GM12878 (cell line): ENCODE data around the gene ZDHHC17. TPM values are rescaled to one million over a fixed set of nuclear protein-coding genes. Genes with fewer than 3 reads are reported as not detected.
A peak's percentile ranks its signal among the peaks of the same experiment; 100 is the strongest.

Experiments
- ATAC-seq: fragments of 200-7000 bp; cut with Tn5 transposase; 3 replicates; pipeline ENCODE4 v1.9.1; 2020; ENCODE audit warnings: mild to moderate bottlenecking, moderate library complexity
- BruUV-seq: library from RNA; stranded (reverse); fragments of 400-500 nt; replicated peaks from 2 replicates; lab custom pipeline; 2021; lab: Mats Ljungman, UMichigan
- CTCF ChIA-PET: fragments of 300-600 bp; sonication (Branson Sonifier 250); formaldehyde crosslinking; extraction: SDS; loops from one replicate; lab custom pipeline; 2021; ENCODE audit warnings: inconsistent platforms; lab: Yijun Ruan, JAX
- POLR2A ChIA-PET: fragments of 350-600 bp; formaldehyde crosslinking; extraction: SDS; loops from one replicate; lab custom pipeline; 2021; ENCODE audit warnings: inconsistent platforms; lab: Charles Lee
- RAD21 ChIA-PET: fragments of 300-600 bp; sonication (Branson Sonifier 250); formaldehyde crosslinking; loops from one replicate; lab custom pipeline; 2023; ENCODE audit warnings: antibody characterized with exemption; ENCODE audit not compliant: unreplicated experiment; lab: Charles Lee
- SMC1A ChIA-PET: fragments of 300-600 bp; sonication (Branson Sonifier 250); formaldehyde crosslinking; loops from one replicate; lab custom pipeline; 2023; ENCODE audit not compliant: unreplicated experiment, uncharacterized antibody; lab: Charles Lee
- DNase-seq: peaks from one replicate; pipeline ENCODE4 v3.0.0-alpha.2; 2011; ENCODE audit warnings: low read depth, low spot score
- FAIRE-seq: peaks from 3 replicates; lab custom pipeline; 2011; peaks lifted over from hg19 to GRCh38; lab: Jason Lieb, UNC
- H2AFZ ChIP-seq: 2 replicates; pipeline ENCODE4 v1.6.0; 2011; ENCODE audit warnings: low read depth, low read length, control low read depth; ENCODE audit not compliant: control insufficient read depth
- H3K27ac ChIP-seq: 2 replicates; pipeline ENCODE4 v1.5.1; 2011; ENCODE audit warnings: control low read depth; ENCODE audit not compliant: control insufficient read depth, insufficient read depth
- H3K27me3 ChIP-seq, 2 experiments: replicated peaks in 1 of 2; 2 replicates each; pipeline versions ENCODE4 v1.6.0 to v1.6.1; 2011; ENCODE audit warnings: low read length in 1 of 2; ENCODE audit not compliant: control insufficient read depth in 2 of 2, insufficient read depth in 2 of 2
- H3K36me3 ChIP-seq, 2 experiments: 2 replicates each; pipeline ENCODE4 v1.5.1; 2011; ENCODE audit warnings: low read length in 1 of 2; ENCODE audit not compliant: control insufficient read depth in 2 of 2, insufficient read depth in 2 of 2
- H3K4me1 ChIP-seq: 2 replicates; pipeline ENCODE4 v1.6.1; 2011; ENCODE audit warnings: mild to moderate bottlenecking, low read length, moderate library complexity, mixed read lengths; ENCODE audit not compliant: control insufficient read depth, insufficient read depth
- H3K4me2 ChIP-seq: 2 replicates; pipeline ENCODE4 v1.6.0; 2011; ENCODE audit warnings: control low read depth; ENCODE audit not compliant: control insufficient read depth, insufficient read depth
- H3K4me3 ChIP-seq: fragments of 200-600 bp; sonication (generic); 2 replicates; pipeline ENCODE4 v1.5.1; 2016
- H3K79me2 ChIP-seq: 2 replicates; pipeline ENCODE4 v1.6.0; 2011; ENCODE audit warnings: low read length; ENCODE audit not compliant: control insufficient read depth, insufficient read depth
- H3K9ac ChIP-seq: 2 replicates; pipeline ENCODE4 v1.8.0; 2011; ENCODE audit warnings: low read length, control low read depth, mixed read lengths; ENCODE audit not compliant: control insufficient read depth, insufficient read depth
- H3K9me3 ChIP-seq: replicated peaks from 3 replicates; pipeline ENCODE4 v1.5.1; 2011; ENCODE audit warnings: mild to moderate bottlenecking, low read length; ENCODE audit not compliant: control insufficient read depth, insufficient read depth
- H4K20me1 ChIP-seq: 2 replicates; pipeline ENCODE4 v1.6.0; 2011; ENCODE audit not compliant: control insufficient read depth, insufficient read depth
- CBFB ChIP-seq: IDR thresholded peaks from 2 replicates; pipeline ENCODE4 v1.6.1; 2016; ENCODE audit warnings: antibody characterized with exemption, low read depth
- IKZF2 ChIP-seq, 2 experiments: fragments of 450-650 bp; IDR thresholded peaks; 2 replicates each; pipeline ENCODE4 v1.6.1; 2017; ENCODE audit warnings: mild to moderate bottlenecking in 2 of 2, moderate library complexity in 2 of 2
- MTA3 ChIP-seq: IDR thresholded peaks from 2 replicates; pipeline ENCODE4 v1.6.1; 2012; ENCODE audit warnings: low read length, inconsistent platforms, borderline replicate concordance
- NFXL1 ChIP-seq: fragments of 450-650 bp; IDR thresholded peaks from 2 replicates; pipeline ENCODE4 v1.6.1; 2017; ENCODE audit warnings: antibody characterized with exemption, mild to moderate bottlenecking, borderline replicate concordance
- PAX5 ChIP-seq: IDR thresholded peaks from 2 replicates; pipeline ENCODE4 v1.6.1; 2011; ENCODE audit warnings: low read depth, low read length, borderline replicate concordance
- RAD51 ChIP-seq: fragments of 450-650 bp; IDR thresholded peaks from 2 replicates; pipeline ENCODE4 v1.6.1; 2016; ENCODE audit warnings: moderate library complexity, mild to moderate bottlenecking, inconsistent platforms
- RBBP5 ChIP-seq: fragments of 200-600 bp; sonication (generic); conservative IDR thresholded peaks from 2 replicates; pipeline ENCODE4 v1.6.1; 2016
- RUNX3 ChIP-seq: IDR thresholded peaks from 2 replicates; pipeline ENCODE4 v1.6.1; 2012; ENCODE audit warnings: low read length, inconsistent platforms
- SPI1 ChIP-seq: IDR thresholded peaks from 2 replicates; pipeline ENCODE4 v1.6.1; 2011; ENCODE audit warnings: low read depth, mild to moderate bottlenecking, low read length, moderate library complexity, borderline replicate concordance; ENCODE audit not compliant: insufficient read depth
- TCF7 ChIP-seq: IDR thresholded peaks from 2 replicates; pipeline ENCODE4 v1.6.1; 2014; ENCODE audit warnings: antibody characterized with exemption, borderline replicate concordance
- WGBS: methylation state at CpG from one replicate; pipeline ENCODE4 v1.1.6; 2016; ENCODE audit warnings: low lambda C conversion rate; ENCODE audit not compliant: insufficient replicate concordance, insufficient coverage; ENCODE audit errors: missing lambda C conversion rate; 5-methylcytosine and 5-hydroxymethylcytosine counted together
- in situ Hi-C: fragments of 300-500 bp; cut with MboI; formaldehyde crosslinking; loops from 9 replicates; pipeline ENCODE4 v1.14.3; 2018; ENCODE audit warnings: mixed read lengths
- intact Hi-C: fragments of 100-400 bp; cut with micrococcal nuclease; formaldehyde crosslinking; loops from one replicate; pipeline ENCODE4 v1.14.2; 2022; ENCODE audit not compliant: unreplicated experiment
- polyA plus RNA-seq, 11 experiments: library from polyadenylated mRNA; depleted of rRNA in 4 of 11; unstranded in 6 of 11; stranded (reverse) in 5 of 11; fragments of >200 nt; fragmentation: Nextera tagmentation in 4 of 11; fragmentation: Illumina TruSeq in 1 of 11; extraction: Ambion mirVana in 4 of 11; extraction: Trizol in 1 of 11; gene quantifications; 1 replicate in 1 of 11; 2 replicates in 10 of 11; pipeline versions ENCODE4 v1.2.1 to v1.2.3, GENCODE V29; 2011 to 2016; ENCODE audit warnings: inconsistent platforms in 2 of 11, missing spikeins in 2 of 11, low read depth in 1 of 11
- total RNA-seq, 4 experiments: library from RNA; depleted of rRNA in 3 of 4; stranded (reverse); fragments of >200 nt in 3 of 4; fragmentation: Illumina TruSeq in 1 of 4; extraction: Trizol in 1 of 4; gene quantifications; 2 replicates each; pipeline versions ENCODE4 v1.2.1 to v1.2.3, GENCODE V29; 2013 to 2021
- TF ChIP-seq, protein P1 (sequence below): IDR thresholded peaks from 2 replicates; pipeline ENCODE4 v1.6.1; 2012; ENCODE audit warnings: low read depth, low read length, improper control_type of control experiment

The ZDHHC17 gene
- total and polyA plus RNA-seq, 10 of the 15 experiments (the other 5 are each of a cell fraction or from before 2014, with no cell fraction given), result 4.3 to 50.0 (median 19.3) TPM

DNA sequence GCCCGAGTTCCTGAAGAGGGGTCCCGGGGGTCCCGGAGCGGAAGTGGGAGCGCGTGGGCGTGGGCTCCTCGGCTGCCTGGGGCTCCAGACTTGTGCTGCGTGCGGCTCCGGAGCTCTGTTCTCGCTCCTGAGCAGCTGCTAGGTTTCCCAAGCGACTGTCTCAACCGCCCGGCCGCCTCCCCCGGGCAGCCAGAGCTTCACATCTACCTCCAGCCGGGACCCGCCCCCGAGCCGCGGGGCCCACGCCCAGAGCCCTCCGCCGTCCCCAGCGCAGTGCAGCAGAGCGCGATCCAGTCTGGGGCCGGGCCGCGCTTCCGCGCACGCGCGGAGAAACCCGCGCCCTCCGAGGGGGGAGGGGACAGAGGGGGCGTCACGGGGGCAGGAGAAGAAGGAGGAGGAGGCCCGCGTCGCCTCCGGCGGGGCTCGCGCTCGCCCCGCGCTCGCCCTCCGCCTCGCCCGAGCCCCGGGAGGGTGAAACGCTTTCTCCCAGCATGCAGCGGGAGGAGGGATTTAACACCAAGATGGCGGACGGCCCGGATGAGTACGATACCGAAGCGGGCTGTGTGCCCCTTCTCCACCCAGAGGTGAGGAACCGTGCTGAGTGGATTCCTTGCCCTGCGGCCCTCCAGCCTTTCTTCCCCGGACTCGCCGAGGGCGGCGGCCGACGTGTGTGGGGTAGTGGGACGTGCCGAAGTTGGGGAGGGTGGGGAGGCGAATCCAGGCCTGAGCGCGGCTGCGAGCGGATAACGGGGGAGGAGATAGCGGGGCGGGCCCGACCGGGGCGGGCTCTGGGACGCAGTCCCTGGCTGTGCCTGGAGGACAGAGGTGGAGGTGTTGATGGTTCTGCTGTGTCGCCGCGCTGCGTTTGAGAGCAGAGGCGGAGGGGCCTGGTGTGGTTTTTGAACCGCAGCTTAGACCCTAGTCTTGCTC is at the start of gene ZDHHC17 (continued):
- TF ChIP-seq, protein P1, sequence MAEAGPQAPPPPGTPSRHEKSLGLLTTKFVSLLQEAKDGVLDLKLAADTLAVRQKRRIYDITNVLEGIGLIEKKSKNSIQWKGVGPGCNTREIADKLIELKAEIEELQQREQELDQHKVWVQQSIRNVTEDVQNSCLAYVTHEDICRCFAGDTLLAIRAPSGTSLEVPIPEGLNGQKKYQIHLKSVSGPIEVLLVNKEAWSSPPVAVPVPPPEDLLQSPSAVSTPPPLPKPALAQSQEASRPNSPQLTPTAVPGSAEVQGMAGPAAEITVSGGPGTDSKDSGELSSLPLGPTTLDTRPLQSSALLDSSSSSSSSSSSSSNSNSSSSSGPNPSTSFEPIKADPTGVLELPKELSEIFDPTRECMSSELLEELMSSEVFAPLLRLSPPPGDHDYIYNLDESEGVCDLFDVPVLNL, result peak; percentile 43; the same call in 1 of the 2 replicates
- no peak for TF ChIP-seq RBBP5
- peak; percentile 43; the same call in 1 of the 2 replicates for TF ChIP-seq CBFB
- peak in 1 of 2 experiments; percentile 35; a peak in 3 of 4 replicates for TF ChIP-seq IKZF2 (IDR thresholded peaks at IDR 0.05)
- no peak for TF ChIP-seq TCF7
- TF ChIP-seq SPI1, result peak; percentile 45; the same call in 1 of the 2 replicates
- TF ChIP-seq NFXL1, result no peak
- no peak for TF ChIP-seq RAD51
- peak; percentile 38; the same call in 1 of the 2 replicates for TF ChIP-seq PAX5

DNA sequence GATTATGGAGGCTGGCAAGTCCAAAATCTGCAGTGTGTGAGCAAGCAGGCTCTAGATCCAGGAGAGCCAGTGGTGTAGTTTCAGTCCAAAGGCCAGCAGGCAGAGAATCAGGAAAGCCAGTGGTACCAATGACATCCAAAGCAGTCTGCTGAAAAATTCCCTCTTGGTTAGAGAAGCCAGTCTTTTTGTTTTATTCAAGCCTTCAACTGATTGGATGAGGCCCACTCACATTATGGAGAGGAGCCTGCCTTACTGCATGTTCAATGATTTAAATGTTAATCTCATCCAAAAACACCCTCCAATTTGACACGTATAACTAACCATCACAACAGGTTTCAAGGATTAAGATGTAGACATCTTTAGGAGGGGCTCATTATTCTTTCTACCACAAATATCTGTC is 49.5 kb upstream of the ZDHHC17 start:
- no peaks in the 10 kb centered on the region; a peak in 2 of 4 replicates for H3K27me3 ChIP-seq
- no peak overlapping the region for H2AFZ ChIP-seq
- POLR2A ChIA-PET, result no interaction called here
- TF ChIP-seq RUNX3, result no peak
- no peak for TF ChIP-seq MTA3
- TF ChIP-seq IKZF2 (IDR thresholded peaks at IDR 0.05), result no peak
- H3K36me3 ChIP-seq, result no peaks in the 10 kb centered on the region
- H3K4me1 ChIP-seq, result no peaks in the 10 kb centered on the region
- in situ Hi-C loops (no loop called here), intact Hi-C loops (no loop called here)
- FAIRE-seq (no peak), DNase-seq (no peak), ATAC-seq (no peak)
- RAD21 ChIA-PET, result no interaction called here
- WGBS, result 86% methylated on average over 1 of the region's 1 CpG
- no peaks in the 10 kb centered on the region for H3K9me3 ChIP-seq
- no peak overlapping the region for H3K4me2 ChIP-seq
- no peak overlapping the region for H3K4me3 ChIP-seq
- no peaks in the 10 kb centered on the region for H4K20me1 ChIP-seq
- no TSS peak for BruUV-seq
- CTCF ChIA-PET, result no interaction called here
- no peaks in the 10 kb centered on the region for H3K79me2 ChIP-seq
- SMC1A ChIA-PET, result no interaction called here
- no peak overlapping the region for H3K27ac ChIP-seq
- H3K9ac ChIP-seq, result no peak overlapping the region
